Measurements from ENCODE around the gene SH3BGRL2.
A peak's percentile ranks its signal among the peaks of the same experiment; 100 is the strongest.

The SH3BGRL2 gene

GRCh38 chr6:79626811-79627210, 4.3 kb upstream of the SH3BGRL2 start:
- Histone ChIP-seq H3K36me3 (ENCODE audit: control insufficient read depth in 4 of 4, insufficient read depth in 4 of 4, low read length in 3 of 4) (no peaks in the 10 kb centered on the region), H3K4me3 (ENCODE audit: control insufficient read depth in 1 of 7, extremely low read depth in 1 of 7, insufficient read depth in 4 of 7, low read depth in 2 of 7, low read length in 6 of 7) (no peak overlapping the region), H3K4me1 (ENCODE audit: control extremely low read depth in 1 of 4, control insufficient read depth in 4 of 4, insufficient read depth in 4 of 4, low read length in 3 of 4) (peaks cover 0 to 12% (median 6%) of the 10 kb centered on the region in 4 experiments), H3K27ac (ENCODE audit: insufficient read depth in 1 of 2, low read depth in 1 of 2, low read length in 2 of 2, poor library complexity in 1 of 2, severe bottlenecking in 2 of 2) (no peak overlapping the region), H3K9me3 (ENCODE audit: control extremely low read depth in 1 of 5, control insufficient read depth in 4 of 5, insufficient read depth in 2 of 5, low read depth in 1 of 5, low read length in 4 of 5) (no peaks in the 10 kb centered on the region), H3K27me3 (replicated peaks in 2 of 5; ENCODE audit: control insufficient read depth in 4 of 5, insufficient read depth in 5 of 5, low read length in 4 of 5) (peaks cover 0 to 9% (median 0%) of the 10 kb centered on the region in 5 experiments)
- ChIA-PET CTCF (no interaction called here), POLR2A (no interaction called here)
- WGBS (ENCODE audit: insufficient coverage): 93% methylated on average over 2 of the region's 3 CpGs
- no peak for DNase-seq

GRCh38 chr6:79627422-79627821, 3.7 kb upstream of the SH3BGRL2 start:
- Histone ChIP-seq H3K36me3 (ENCODE audit: control insufficient read depth in 4 of 4, insufficient read depth in 4 of 4, low read length in 3 of 4) (no peaks in the 10 kb centered on the region), H3K27ac (ENCODE audit: insufficient read depth in 1 of 2, low read depth in 1 of 2, low read length in 2 of 2, poor library complexity in 1 of 2, severe bottlenecking in 2 of 2) (no peak overlapping the region), H3K27me3 (replicated peaks in 2 of 5; ENCODE audit: control insufficient read depth in 4 of 5, insufficient read depth in 5 of 5, low read length in 4 of 5) (peaks cover 0 to 9% (median 0%) of the 10 kb centered on the region in 5 experiments), H3K4me3 (ENCODE audit: control insufficient read depth in 1 of 7, extremely low read depth in 1 of 7, insufficient read depth in 4 of 7, low read depth in 2 of 7, low read length in 6 of 7) (no peak overlapping the region), H3K4me1 (ENCODE audit: control extremely low read depth in 1 of 4, control insufficient read depth in 4 of 4, insufficient read depth in 4 of 4, low read length in 3 of 4) (peaks cover 0 to 18% (median 8%) of the 10 kb centered on the region in 4 experiments), H3K9me3 (ENCODE audit: control extremely low read depth in 1 of 5, control insufficient read depth in 4 of 5, insufficient read depth in 2 of 5, low read depth in 1 of 5, low read length in 4 of 5) (no peaks in the 10 kb centered on the region)
- ChIA-PET CTCF (no interaction called here), POLR2A (no interaction called here)
- no peak for DNase-seq

GRCh38 chr6:79628466-79629288, 2.5 kb upstream of the SH3BGRL2 start:
- Histone ChIP-seq H3K27ac (ENCODE audit: insufficient read depth in 1 of 2, low read depth in 1 of 2, low read length in 2 of 2, poor library complexity in 1 of 2, severe bottlenecking in 2 of 2) (no peak overlapping the region), H3K36me3 (ENCODE audit: control insufficient read depth in 4 of 4, insufficient read depth in 4 of 4, low read length in 3 of 4) (no peaks in the 10 kb centered on the region), H3K4me1 (ENCODE audit: control extremely low read depth in 1 of 4, control insufficient read depth in 4 of 4, insufficient read depth in 4 of 4, low read length in 3 of 4) (peaks cover 0 to 23% (median 10%) of the 10 kb centered on the region in 4 experiments), H3K27me3 (replicated peaks in 2 of 5; ENCODE audit: control insufficient read depth in 4 of 5, insufficient read depth in 5 of 5, low read length in 4 of 5) (peaks cover 0 to 9% (median 0%) of the 10 kb centered on the region in 5 experiments), H3K9me3 (ENCODE audit: control extremely low read depth in 1 of 5, control insufficient read depth in 4 of 5, insufficient read depth in 2 of 5, low read depth in 1 of 5, low read length in 4 of 5) (no peaks in the 10 kb centered on the region), H3K4me3 (ENCODE audit: control insufficient read depth in 1 of 7, extremely low read depth in 1 of 7, insufficient read depth in 4 of 7, low read depth in 2 of 7, low read length in 6 of 7) (no peak overlapping the region)
- WGBS (ENCODE audit: insufficient coverage): 100% methylated on average over 1 of the region's 5 CpGs
- no peak for DNase-seq
- POLR2A ChIA-PET: no interaction called here
- CTCF ChIA-PET: interaction anchor here (0.7 kb wide), 1 partner anchor 14 kb away, joined by 3 read pairs; no protein-coding TSS in a partner anchor

- CTCF ChIA-PET: interaction anchor here (1.2 to 3.9 kb wide), 2 partner anchors 15 to 53 kb away, joined by 3 to 22 read pairs; no protein-coding TSS in a partner anchor
- Histone ChIP-seq H3K36me3 (ENCODE audit: control insufficient read depth in 4 of 4, insufficient read depth in 4 of 4, low read length in 3 of 4) (no peaks in the 10 kb centered on the region), H3K4me1 (ENCODE audit: control extremely low read depth in 1 of 4, control insufficient read depth in 4 of 4, insufficient read depth in 4 of 4, low read length in 3 of 4) (peaks cover 0 to 36% (median 15%) of the 10 kb centered on the region in 4 experiments), H3K9me3 (ENCODE audit: control extremely low read depth in 1 of 5, control insufficient read depth in 4 of 5, insufficient read depth in 2 of 5, low read depth in 1 of 5, low read length in 4 of 5) (no peaks in the 10 kb centered on the region), H3K4me3 (ENCODE audit: control insufficient read depth in 1 of 7, extremely low read depth in 1 of 7, insufficient read depth in 4 of 7, low read depth in 2 of 7, low read length in 6 of 7) (peak overlapping the region; percentile 73 to 90 (median 83)), H3K27me3 (replicated peaks in 2 of 5; ENCODE audit: control insufficient read depth in 4 of 5, insufficient read depth in 5 of 5, low read length in 4 of 5) (peaks cover 0 to 9% (median 0%) of the 10 kb centered on the region in 5 experiments), H3K27ac (ENCODE audit: insufficient read depth in 1 of 2, low read depth in 1 of 2, low read length in 2 of 2, poor library complexity in 1 of 2, severe bottlenecking in 2 of 2) (no peak overlapping the region)
- DNase-seq: no peak
- POLR2A ChIA-PET: interaction anchor here (0.6 kb wide), 1 partner anchor 557 kb away, joined by 3 read pairs; no protein-coding TSS in a partner anchor
- WGBS (ENCODE audit: insufficient coverage): 20% methylated on average over 2 of the region's 8 CpGs
Measured at GRCh38 chr6:79630380-79630882, 698 bp upstream of the SH3BGRL2 start.

GRCh38 chr6:79631693-79632172, 604 bp downstream of the SH3BGRL2 start:
- H3K27me3 ChIP-seq (replicated peaks in 2 of 5; ENCODE audit: control insufficient read depth in 4 of 5, insufficient read depth in 5 of 5, low read length in 4 of 5): peaks cover 0 to 9% (median 0%) of the 10 kb centered on the region in 5 experiments
- CTCF ChIA-PET: interaction anchor here (0.8 to 3.9 kb wide), 7 partner anchors 9 to 56 kb away, joined by 3 to 22 read pairs (median 3); no protein-coding TSS in a partner anchor
- no peaks in the 10 kb centered on the region for H3K9me3 ChIP-seq (ENCODE audit: control extremely low read depth in 1 of 5, control insufficient read depth in 4 of 5, insufficient read depth in 2 of 5, low read depth in 1 of 5, low read length in 4 of 5)
- no peaks in the 10 kb centered on the region for H3K36me3 ChIP-seq (ENCODE audit: control insufficient read depth in 4 of 4, insufficient read depth in 4 of 4, low read length in 3 of 4)
- peak; percentile 2 to 48 (median 34) for DNase-seq
- 0% methylated on average over 6 of the region's 12 CpGs for WGBS (ENCODE audit: insufficient coverage)
- H3K27ac ChIP-seq (ENCODE audit: insufficient read depth in 1 of 2, low read depth in 1 of 2, low read length in 2 of 2, poor library complexity in 1 of 2, severe bottlenecking in 2 of 2): no peak overlapping the region
- peak overlapping the region; percentile 73 to 90 (median 83) for H3K4me3 ChIP-seq (ENCODE audit: control insufficient read depth in 1 of 7, extremely low read depth in 1 of 7, insufficient read depth in 4 of 7, low read depth in 2 of 7, low read length in 6 of 7)
- H3K4me1 ChIP-seq (ENCODE audit: control extremely low read depth in 1 of 4, control insufficient read depth in 4 of 4, insufficient read depth in 4 of 4, low read length in 3 of 4): peaks cover 0 to 36% (median 15%) of the 10 kb centered on the region in 4 experiments
- POLR2A ChIA-PET: no interaction called here

GRCh38 chr6:79632580-79632979, 1.5 kb downstream of the SH3BGRL2 start:
- Histone ChIP-seq H3K4me1 (ENCODE audit: control extremely low read depth in 1 of 4, control insufficient read depth in 4 of 4, insufficient read depth in 4 of 4, low read length in 3 of 4) (peaks cover 0 to 36% (median 15%) of the 10 kb centered on the region in 4 experiments), H3K4me3 (ENCODE audit: control insufficient read depth in 1 of 7, extremely low read depth in 1 of 7, insufficient read depth in 4 of 7, low read depth in 2 of 7, low read length in 6 of 7) (peak overlapping the region in 3 of 7 experiments; percentile 5 to 90 (median 89)), H3K27me3 (replicated peaks in 2 of 5; ENCODE audit: control insufficient read depth in 4 of 5, insufficient read depth in 5 of 5, low read length in 4 of 5) (peaks cover 0 to 9% (median 0%) of the 10 kb centered on the region in 5 experiments), H3K27ac (ENCODE audit: insufficient read depth in 1 of 2, low read depth in 1 of 2, low read length in 2 of 2, poor library complexity in 1 of 2, severe bottlenecking in 2 of 2) (no peak overlapping the region), H3K9me3 (ENCODE audit: control extremely low read depth in 1 of 5, control insufficient read depth in 4 of 5, insufficient read depth in 2 of 5, low read depth in 1 of 5, low read length in 4 of 5) (no peaks in the 10 kb centered on the region), H3K36me3 (ENCODE audit: control insufficient read depth in 4 of 4, insufficient read depth in 4 of 4, low read length in 3 of 4) (no peaks in the 10 kb centered on the region)
- POLR2A ChIA-PET: interaction anchor here (0.6 kb wide), 1 partner anchor 62 kb away, joined by 3 read pairs; no protein-coding TSS in a partner anchor
- CTCF ChIA-PET: interaction anchor here (0.8 to 3.9 kb wide), 7 partner anchors 13 to 96 kb away, joined by 3 to 22 read pairs (median 3); no protein-coding TSS in a partner anchor
- no CpG with 5 or more reads among the region's 2 CpGs for WGBS (ENCODE audit: insufficient coverage)
- peak; percentile 52 to 91 (median 88) for DNase-seq
